GM19468 (cell line): ENCODE results near the gene CDHR2.
"Not testable (repeated sequence)": the region's sequence is repeated elsewhere in the genome, so short reads cannot be mapped to it uniquely, and the experiment has no call there.

Experiments
- ATAC-seq: cut with Tn5 transposase; IDR thresholded peaks from one replicate; pipeline ENCODE4 v1.9.1; 2021; ENCODE audit warnings: mild to moderate bottlenecking, moderate library complexity, moderate number of reproducible peaks; ENCODE audit not compliant: unreplicated experiment; ENCODE audit errors: extremely low read depth

Gene CDHR2

GRCh38 chr5:176538230-176538988, 10.7 kb upstream of the CDHR2 start:
- no peak for ATAC-seq

- ATAC-seq, result no peak
Measured at GRCh38 chr5:176538989-176539384, 10.2 kb upstream of the CDHR2 start.

GRCh38 chr5:176540476-176540899, 8.7 kb upstream of the CDHR2 start:
- ATAC-seq, result no peak

- ATAC-seq, result no peak
Measured at GRCh38 chr5:176540956-176541337, 8.2 kb upstream of the CDHR2 start.

GRCh38 chr5:176541338-176542134, 7.6 kb upstream of the CDHR2 start:
- ATAC-seq, result no peak

- ATAC-seq, result no peak
Measured at GRCh38 chr5:176542135-176542595, 7.0 kb upstream of the CDHR2 start.

GRCh38 chr5:176542596-176543427, 6.3 kb upstream of the CDHR2 start:
- ATAC-seq, result no peak

- ATAC-seq, result no peak
Measured at GRCh38 chr5:176543428-176544182, 5.5 kb upstream of the CDHR2 start.

- no peak for ATAC-seq
Measured at GRCh38 chr5:176545388-176545736, 3.8 kb upstream of the CDHR2 start.

GRCh38 chr5:176545737-176546509, 3.2 kb upstream of the CDHR2 start:
- ATAC-seq, result no peak

- no peak for ATAC-seq
Measured at GRCh38 chr5:176547802-176548201, 1.3 kb upstream of the CDHR2 start.

- ATAC-seq, result no peak
Measured at GRCh38 chr5:176549871-176550270, 729 bp downstream of the CDHR2 start.

- ATAC-seq, result no peak
Measured at GRCh38 chr5:176550275-176550831, 1.2 kb downstream of the CDHR2 start.

- not testable (repeated sequence) for ATAC-seq
Measured at GRCh38 chr5:176550937-176551336, 1.8 kb downstream of the CDHR2 start.

- no peak for ATAC-seq
Measured at GRCh38 chr5:176552332-176552869, 3.3 kb downstream of the CDHR2 start.

GRCh38 chr5:176553260-176554085, 4.3 kb downstream of the CDHR2 start:
- no peak for ATAC-seq

- ATAC-seq, result no peak
Measured at GRCh38 chr5:176557846-176558245, 8.7 kb downstream of the CDHR2 start.

GRCh38 chr5:176559683-176560082, 10.5 kb downstream of the CDHR2 start:
- ATAC-seq, result no peak
